ENCODE data around the gene DAP3. TPM values are rescaled to one million over a fixed set of nuclear protein-coding genes. Genes with fewer than 3 reads are reported as not detected.
"Not testable (repeated sequence)": the region's sequence is repeated elsewhere in the genome, so short reads cannot be mapped to it uniquely, and the experiment has no call there.

DAP3 gene
- total and polyA plus RNA-seq, 2 of the 8 experiments (the other 6 are each of a cell fraction or from before 2014, with no cell fraction given): 66.3 to 87.1 TPM

- peak overlapping the region; percentile 86; the same call in 1 of the 2 replicates for H4K8ac ChIP-seq (ENCODE audit: extremely low read depth, insufficient read depth, low read length)
- peak in 1 of 2 experiments; percentile 79 for DNase-seq (ENCODE audit: low read depth in 1 of 2, low spot score in 2 of 2)
- H3K23me2 ChIP-seq (ENCODE audit: low read depth, low read length); H4K91ac ChIP-seq (replicated peaks; ENCODE audit: insufficient read length, low read length); H3K23ac ChIP-seq (ENCODE audit: insufficient read length); H4K20me1 ChIP-seq (replicated peaks in 1 of 2; ENCODE audit: control insufficient read depth in 1 of 2, insufficient read depth in 2 of 2, low read length in 2 of 2); H2AK5ac ChIP-seq (ENCODE audit: low read depth, low read length); H2BK20ac ChIP-seq (ENCODE audit: low read length); H3K79me1 ChIP-seq (ENCODE audit: low read depth, low read length); H2BK120ac ChIP-seq (replicated peaks; ENCODE audit: low read depth, low read length); H2AFZ ChIP-seq (ENCODE audit: low read length); FAIRE-seq; H2BK15ac ChIP-seq (ENCODE audit: low read length); CTCF ChIA-PET (ENCODE audit: partially characterized antibody); H3K4ac ChIP-seq (replicated peaks; ENCODE audit: insufficient read length, low read depth, low read length); H3K27me3 ChIP-seq (replicated peaks in 1 of 4; ENCODE audit: control insufficient read depth in 3 of 4, extremely low read depth in 1 of 4, insufficient read depth in 3 of 4, low read length in 3 of 4); H3K14ac ChIP-seq (ENCODE audit: insufficient read length); H3K4me1 ChIP-seq (replicated peaks in 1 of 4; ENCODE audit: control insufficient read depth in 3 of 4, insufficient read depth in 4 of 4, low read length in 3 of 4); H3K9me3 ChIP-seq (ENCODE audit: insufficient read depth in 2 of 2, low read depth in 1 of 2, low read length in 1 of 2): not testable (repeated sequence)
- peak overlapping the region; percentile 73 for H3K56ac ChIP-seq (replicated peaks; ENCODE audit: insufficient read length, low read depth, low read length)
- H3K4me3 ChIP-seq (ENCODE audit: extremely low read depth in 1 of 4, insufficient read depth in 2 of 4, low read depth in 3 of 4, low read length in 4 of 4): peak overlapping the region; percentile 85 to 97 (median 93)
- H3K36me3 ChIP-seq (ENCODE audit: control insufficient read depth in 2 of 4, insufficient read depth in 4 of 4, low read length in 3 of 4): peaks cover 0 to 23% (median 8%) of the 10 kb centered on the region in 4 experiments; a peak in 3 of 8 replicates
- H3K4me2 ChIP-seq (ENCODE audit: insufficient read depth in 1 of 2, low read depth in 2 of 2, low read length in 2 of 2): peak overlapping the region; percentile 77 to 80
- H3K79me2 ChIP-seq (ENCODE audit: control insufficient read depth in 1 of 2, insufficient read depth in 2 of 2, low read length in 2 of 2): peaks cover 5 to 83% of the 10 kb centered on the region in 2 experiments
- TF ChIP-seq TAF1 (IDR thresholded peaks at IDR 0.05; ENCODE audit: low read depth, low read length) (peak; percentile 80), POLR2A (IDR thresholded peaks at IDR 0.05; ENCODE audit: control extremely low read depth in 1 of 2, low read depth in 2 of 2, low read length in 2 of 2) (peak in 1 of 2 experiments; percentile 56; a peak in 2 of 3 replicates), TBP (IDR thresholded peaks at IDR 0.05; ENCODE audit: low read depth, low read length) (peak; percentile 60)
- H2BK12ac ChIP-seq (ENCODE audit: low read depth, low read length): 0 out of 2 replicates have a peak overlapping the region, but pooled peaks have one; percentile 87
- peak overlapping the region; percentile 100; the same call in 1 of the 2 replicates for H2BK5ac ChIP-seq (ENCODE audit: low read depth, low read length)
- peak overlapping the region; percentile 95 for H3K18ac ChIP-seq (ENCODE audit: extremely low read depth, low read length)
- H3K9ac ChIP-seq (replicated peaks in 1 of 4; ENCODE audit: extremely low read depth in 1 of 4, low read depth in 3 of 4, low read length in 3 of 4): peak overlapping the region; percentile 64 to 98 (median 94); a peak in 6 of 7 replicates
- H4K5ac ChIP-seq (ENCODE audit: insufficient read length, low read depth, low read length): peak overlapping the region; percentile 97
- POLR2A ChIA-PET (ENCODE audit: partially characterized antibody): interaction anchor here (0.7 kb wide), 1 partner anchor 66 kb away, joined by 3 read pairs; no protein-coding TSS in a partner anchor
- 3% methylated on average over 20 of the region's 35 CpGs; no CpG with 5 or more reads in 1 of the 2 experiments for WGBS, 2 experiments (ENCODE audit: extremely low coverage in 1 of 2, insufficient coverage in 1 of 2, insufficient read length in 1 of 2, insufficient replicate concordance in 2 of 2, low coverage in 1 of 2, low lambda C conversion rate in 2 of 2, missing lambda C conversion rate in 1 of 2)
- H3K27ac ChIP-seq (ENCODE audit: low read depth, low read length): peak overlapping the region; percentile 99
Observed at GRCh38 chr1:155687705-155688323, 1.1 kb upstream of the DAP3 start.
